ENCODE results near the gene RPS6KA1.

- TF ChIP-seq EZH2phosphoT487 (IDR thresholded peaks at IDR 0.05; ENCODE audit: insufficient read depth, low read depth) (no peak), EZH2 (IDR thresholded peaks at IDR 0.05; ENCODE audit: insufficient read depth, poor library complexity, severe bottlenecking) (no peak)
Measured at GRCh38 chr1:26597629-26598039, 68.1 kb downstream of the RPS6KA1 start.

All from GM23248 (cell line).